Transverse colon (tissue), 3 donors: ENCODE results near the gene GSG1L2.

Experiments
- POLR2A ChIP-seq: fragments of 450-650 bp; IDR thresholded peaks from one replicate; pipeline ENCODE4 v1.6.1; 2016; ENCODE audit warnings: antibody characterized with exemption, mild to moderate bottlenecking, moderate library complexity
- TF ChIP-seq, protein P1 (sequence below), 5 experiments: fragments of 200-600 bp in 3 of 5; fragments of 450-650 bp in 2 of 5; sonication (generic) in 3 of 5; IDR thresholded peaks; 1 replicate in 2 of 5; 2 replicates in 3 of 5; pipeline ENCODE4 v1.5.1; 2016 to 2017; ENCODE audit warnings: antibody characterized with exemption in 5 of 5, inconsistent platforms in 3 of 5, mild to moderate bottlenecking in 2 of 5, moderate library complexity in 1 of 5

DNA sequence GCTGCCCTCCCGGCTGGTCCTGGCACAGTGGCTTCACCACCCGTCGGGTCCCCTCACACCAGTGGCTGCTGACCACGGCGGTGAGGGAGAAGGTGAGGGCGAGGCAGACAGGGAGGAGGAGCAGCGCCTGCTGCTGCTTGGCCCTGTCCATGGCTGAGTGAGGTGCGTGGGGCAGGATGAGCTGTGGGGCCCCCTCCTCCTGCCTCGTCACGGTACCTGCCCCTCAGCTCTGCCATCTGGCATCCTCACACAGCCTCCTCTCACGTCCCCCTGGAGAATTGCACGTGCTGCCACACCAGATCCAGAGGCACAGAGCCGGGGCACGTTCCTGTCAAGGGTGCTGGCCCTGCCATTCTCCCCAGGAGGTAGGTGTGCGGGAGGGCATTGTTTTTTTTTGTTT, at the start of gene GSG1L2:
- TF ChIP-seq POLR2A = no peak
- TF ChIP-seq, protein P1, sequence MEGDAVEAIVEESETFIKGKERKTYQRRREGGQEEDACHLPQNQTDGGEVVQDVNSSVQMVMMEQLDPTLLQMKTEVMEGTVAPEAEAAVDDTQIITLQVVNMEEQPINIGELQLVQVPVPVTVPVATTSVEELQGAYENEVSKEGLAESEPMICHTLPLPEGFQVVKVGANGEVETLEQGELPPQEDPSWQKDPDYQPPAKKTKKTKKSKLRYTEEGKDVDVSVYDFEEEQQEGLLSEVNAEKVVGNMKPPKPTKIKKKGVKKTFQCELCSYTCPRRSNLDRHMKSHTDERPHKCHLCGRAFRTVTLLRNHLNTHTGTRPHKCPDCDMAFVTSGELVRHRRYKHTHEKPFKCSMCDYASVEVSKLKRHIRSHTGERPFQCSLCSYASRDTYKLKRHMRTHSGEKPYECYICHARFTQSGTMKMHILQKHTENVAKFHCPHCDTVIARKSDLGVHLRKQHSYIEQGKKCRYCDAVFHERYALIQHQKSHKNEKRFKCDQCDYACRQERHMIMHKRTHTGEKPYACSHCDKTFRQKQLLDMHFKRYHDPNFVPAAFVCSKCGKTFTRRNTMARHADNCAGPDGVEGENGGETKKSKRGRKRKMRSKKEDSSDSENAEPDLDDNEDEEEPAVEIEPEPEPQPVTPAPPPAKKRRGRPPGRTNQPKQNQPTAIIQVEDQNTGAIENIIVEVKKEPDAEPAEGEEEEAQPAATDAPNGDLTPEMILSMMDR (IDR thresholded peaks at IDR 0.05) = no peak
